H1 (cell line): ENCODE data around the gene PDIA6. TPM values are rescaled to one million over a fixed set of nuclear protein-coding genes. Genes with fewer than 3 reads are reported as not detected.

ENCODE experiments used
- CTCF ChIA-PET: fragments of 300-600 bp; sonication (Branson Sonifier 250); formaldehyde crosslinking; loops from one replicate; lab custom pipeline; 2021; ENCODE audit not compliant: partially characterized antibody; lab: Charles Lee
- POLR2A ChIA-PET: fragments of 300-600 bp; sonication (Branson Sonifier 250); formaldehyde crosslinking; loops from one replicate; lab custom pipeline; 2021; ENCODE audit warnings: inconsistent platforms; ENCODE audit not compliant: partially characterized antibody; lab: Charles Lee
- DNase-seq, 2 experiments: peaks; one replicate each; pipeline versions ENCODE4 v3.0.0 to v3.0.0-alpha.2; 2010 to 2022; ENCODE audit warnings: low spot score in 2 of 2, low read depth in 1 of 2, mixed read lengths in 1 of 2
- FAIRE-seq: peaks from 2 replicates; lab custom pipeline; 2011; peaks lifted over from hg19 to GRCh38; lab: Jason Lieb, UNC
- H2AFZ ChIP-seq: 2 replicates; pipeline ENCODE4 v1.8.1; 2012; ENCODE audit warnings: low read length, inconsistent platforms
- H2AK5ac ChIP-seq: 2 replicates; pipeline ENCODE4 v1.6.1; 2013; ENCODE audit warnings: low read depth, low read length
- H2BK120ac ChIP-seq: replicated peaks from 2 replicates; pipeline ENCODE3; 2013; ENCODE audit warnings: low read depth, low read length, inconsistent platforms
- H2BK12ac ChIP-seq: 2 replicates; pipeline ENCODE4 v1.6.1; 2013; ENCODE audit warnings: low read depth, low read length
- H2BK15ac ChIP-seq: 2 replicates; pipeline ENCODE4 v1.6.1; 2013; ENCODE audit warnings: low read length
- H2BK20ac ChIP-seq: 2 replicates; pipeline ENCODE4 v1.6.1; 2013; ENCODE audit warnings: low read length
- H2BK5ac ChIP-seq: 2 replicates; pipeline ENCODE4 v1.6.1; 2013; ENCODE audit warnings: low read depth, low read length
- H3K14ac ChIP-seq: 2 replicates; pipeline ENCODE4 v1.6.1; 2013; ENCODE audit warnings: inconsistent platforms; ENCODE audit not compliant: insufficient read length
- H3K18ac ChIP-seq: 2 replicates; pipeline ENCODE4 v1.6.1; 2013; ENCODE audit warnings: low read length; ENCODE audit errors: extremely low read depth
- H3K23ac ChIP-seq: 2 replicates; pipeline ENCODE4 v1.6.1; 2013; ENCODE audit warnings: inconsistent platforms; ENCODE audit not compliant: insufficient read length
- H3K23me2 ChIP-seq: 2 replicates; pipeline ENCODE4 v1.6.1; 2013; ENCODE audit warnings: low read depth, low read length
- H3K27ac ChIP-seq: 2 replicates; pipeline ENCODE4 v1.6.1; 2011; ENCODE audit warnings: low read depth, low read length, inconsistent platforms
- H3K27me3 ChIP-seq, 4 experiments: replicated peaks in 1 of 4; 1 replicate in 1 of 4; 2 replicates in 3 of 4; pipeline versions ENCODE4 v1.6.1 to v1.8.1; 2011 to 2013; ENCODE audit warnings: low read length in 3 of 4, mild to moderate bottlenecking in 3 of 4, inconsistent platforms in 2 of 4, mixed read lengths in 2 of 4, moderate library complexity in 1 of 4; ENCODE audit not compliant: control insufficient read depth in 3 of 4, insufficient read depth in 3 of 4; ENCODE audit errors: extremely low read depth in 1 of 4
- H3K36me3 ChIP-seq, 4 experiments: 2 replicates each; pipeline versions ENCODE4 v1.6.1 to v1.8.1; 2011 to 2013; ENCODE audit warnings: mild to moderate bottlenecking in 4 of 4, low read length in 3 of 4, moderate library complexity in 2 of 4, control low read depth in 1 of 4, inconsistent platforms in 1 of 4; ENCODE audit not compliant: insufficient read depth in 4 of 4, control insufficient read depth in 2 of 4
- H3K4ac ChIP-seq: replicated peaks from 2 replicates; pipeline ENCODE3; 2013; ENCODE audit warnings: low read length, low read depth, mixed read lengths, inconsistent platforms; ENCODE audit not compliant: insufficient read length
- H3K4me1 ChIP-seq, 4 experiments: replicated peaks in 1 of 4; 1 replicate in 1 of 4; 2 replicates in 3 of 4; pipeline versions ENCODE4 v1.6.1 to v1.8.1; 2011 to 2013; ENCODE audit warnings: low read length in 3 of 4, inconsistent platforms in 2 of 4, mixed read lengths in 1 of 4; ENCODE audit not compliant: insufficient read depth in 4 of 4, control insufficient read depth in 3 of 4
- H3K4me2 ChIP-seq, 2 experiments: 2 replicates each; pipeline versions ENCODE4 v1.6.1 to v1.8.1; 2011 to 2013; ENCODE audit warnings: low read depth in 2 of 2, low read length in 2 of 2, control low read depth in 1 of 2, inconsistent platforms in 1 of 2, mild to moderate bottlenecking in 1 of 2; ENCODE audit not compliant: insufficient read depth in 1 of 2
- H3K4me3 ChIP-seq, 4 experiments: fragments of 200-600, 300-600 bp in 1 of 4; sonication (generic), shearing (Covaris generic), sonication (Bioruptor Twin) in 1 of 4; 2 replicates each; pipeline versions ENCODE4 v1.5.1 to v1.8.1; 2011 to 2016; ENCODE audit warnings: low read length in 4 of 4, low read depth in 3 of 4, control low read depth in 2 of 4, inconsistent platforms in 2 of 4, mild to moderate bottlenecking in 2 of 4, mixed read lengths in 1 of 4, moderate library complexity in 1 of 4; ENCODE audit not compliant: insufficient read depth in 2 of 4; ENCODE audit errors: extremely low read depth in 1 of 4
- H3K56ac ChIP-seq: replicated peaks from 2 replicates; pipeline ENCODE3; 2013; ENCODE audit warnings: low read depth, mild to moderate bottlenecking, mixed read lengths, low read length, inconsistent platforms; ENCODE audit not compliant: insufficient read length
- H3K79me1 ChIP-seq: 2 replicates; pipeline ENCODE4 v1.6.1; 2013; ENCODE audit warnings: low read depth, low read length, control low read depth
- H3K79me2 ChIP-seq, 2 experiments: 2 replicates each; pipeline versions ENCODE4 v1.6.1 to v1.8.1; 2012 to 2013; ENCODE audit warnings: low read length in 2 of 2, mild to moderate bottlenecking in 2 of 2, inconsistent platforms in 1 of 2; ENCODE audit not compliant: insufficient read depth in 2 of 2, control insufficient read depth in 1 of 2
- H3K9ac ChIP-seq, 4 experiments: replicated peaks in 1 of 4; 1 replicate in 1 of 4; 2 replicates in 3 of 4; pipeline versions ENCODE4 v1.6.1 to v1.8.1; 2011 to 2013; ENCODE audit warnings: low read depth in 3 of 4, low read length in 3 of 4, control low read depth in 2 of 4, mild to moderate bottlenecking in 2 of 4, moderate library complexity in 2 of 4, inconsistent platforms in 1 of 4; ENCODE audit errors: extremely low read depth in 1 of 4
- H3K9me3 ChIP-seq, 2 experiments: 2 replicates each; pipeline versions ENCODE4 v1.6.1 to v1.8.1; 2012 to 2013; ENCODE audit warnings: mild to moderate bottlenecking in 2 of 2, moderate library complexity in 2 of 2, control low read depth in 1 of 2, inconsistent platforms in 1 of 2, low read depth in 1 of 2, low read length in 1 of 2, mixed read lengths in 1 of 2; ENCODE audit not compliant: insufficient read depth in 2 of 2
- H4K20me1 ChIP-seq, 2 experiments: replicated peaks in 1 of 2; 2 replicates each; pipeline versions ENCODE3 to v1.8.1; 2011 to 2013; ENCODE audit warnings: inconsistent platforms in 2 of 2, low read length in 2 of 2, mild to moderate bottlenecking in 1 of 2; ENCODE audit not compliant: insufficient read depth in 2 of 2, control insufficient read depth in 1 of 2
- H4K5ac ChIP-seq: 2 replicates; pipeline ENCODE4 v1.6.1; 2013; ENCODE audit warnings: low read length, low read depth, mixed read lengths, inconsistent platforms; ENCODE audit not compliant: insufficient read length
- H4K8ac ChIP-seq: 2 replicates; pipeline ENCODE4 v1.8.0; 2013; ENCODE audit warnings: mild to moderate bottlenecking, moderate library complexity, low read length, inconsistent platforms; ENCODE audit not compliant: insufficient read depth; ENCODE audit errors: extremely low read depth
- H4K91ac ChIP-seq: replicated peaks from 2 replicates; pipeline ENCODE3; 2013; ENCODE audit warnings: low read length, mixed read lengths, inconsistent platforms; ENCODE audit not compliant: insufficient read length
- WGBS, 2 experiments: shearing (Covaris generic) in 1 of 2; methylation state at CpG; one replicate each; pipeline versions ENCODE4 v1.1.6 to v1.1.7; 2013 to 2015; ENCODE audit warnings: low lambda C conversion rate in 2 of 2, mixed read lengths in 2 of 2, inconsistent platforms in 1 of 2, low coverage in 1 of 2, missing lambda C conversion rate in 1 of 2; ENCODE audit not compliant: insufficient replicate concordance in 2 of 2, insufficient coverage in 1 of 2, insufficient read length in 1 of 2; ENCODE audit errors: extremely low coverage in 1 of 2, missing lambda C conversion rate in 1 of 2; 5-methylcytosine and 5-hydroxymethylcytosine counted together
- polyA plus RNA-seq, 7 experiments: library from polyadenylated mRNA; depleted of rRNA in 3 of 7; stranded (reverse) in 5 of 7; unstranded in 2 of 7; fragments of >200 nt in 5 of 7; fragments of 200-250 nt in 2 of 7; gene quantifications; 1 replicate in 5 of 7; 2 replicates in 1 of 7; 4 replicates in 1 of 7; pipeline versions ENCODE4 v1.2.1 to v1.2.3, GENCODE V29; 2011 to 2013; ENCODE audit warnings: missing spikeins in 2 of 7, mixed read lengths in 2 of 7
- total RNA-seq: library from RNA; stranded (reverse); fragmentation: NEBNext Ultra II Directional; extraction: Animal tissue kit (Norgen Biotek cat#: 25700); gene quantifications from 2 replicates; pipeline ENCODE4 v1.2.1, GENCODE V29; 2021

Gene PDIA6
- total and polyA plus RNA-seq, 2 of the 8 experiments (the other 6 are each of a cell fraction or from before 2014, with no cell fraction given), result 181 to 384 TPM

- Histone ChIP-seq H4K8ac (no peak overlapping the region), H3K4me2 (no peak overlapping the region), H3K4me1 (peaks cover 0 to 4% (median 2%) of the 10 kb centered on the region in 4 experiments; a peak in 3 of 7 replicates), H4K91ac (no peak overlapping the region), H2BK20ac (no peak overlapping the region), H3K36me3 (peaks cover 5 to 22% (median 11%) of the 10 kb centered on the region in 4 experiments), H3K9ac (no peak overlapping the region), H2BK5ac (no peak overlapping the region), H3K14ac (no peak overlapping the region), H2AK5ac (no peak overlapping the region), H3K4me3 (no peak overlapping the region), H3K79me1 (peaks cover 3% of the 10 kb centered on the region; the same call in 1 of the 2 replicates), H3K27ac (no peak overlapping the region), H2BK15ac (no peak overlapping the region), H3K23me2 (no peaks in the 10 kb centered on the region), H3K79me2 (no peaks in the 10 kb centered on the region), H2AFZ (no peak overlapping the region), H3K9me3 (no peaks in the 10 kb centered on the region), H3K18ac (no peak overlapping the region), H2BK12ac (no peak overlapping the region), H3K4ac (no peak overlapping the region), H4K20me1 (peaks cover 2 to 13% of the 10 kb centered on the region in 2 experiments), H3K27me3 (no peaks in the 10 kb centered on the region), H3K56ac (no peak overlapping the region), H3K23ac (no peak overlapping the region), H2BK120ac (no peak overlapping the region), H4K5ac (no peak overlapping the region)
- ChIA-PET CTCF (interaction anchor here (0.5 to 1.9 kb wide), 6 partner anchors 9 to 86 kb away, joined by 3 to 9 read pairs (median 4); no protein-coding TSS in a partner anchor), POLR2A (interaction anchor here (0.8 to 2.9 kb wide), 3 partner anchors 9 to 38 kb away, joined by 3 to 12 read pairs (median 3); no protein-coding TSS in a partner anchor)
- 83% methylated on average over 27 of the region's 27 CpGs; no CpG with 5 or more reads in 1 of the 2 experiments for WGBS, 2 experiments
- DNase-seq (no peak), FAIRE-seq (no peak)
These were observed 36.2 kb downstream of the PDIA6 start for GRCh38 chr2:10776231-10776977.
